ENCODE measurements around the gene ACBD4.

DNA sequence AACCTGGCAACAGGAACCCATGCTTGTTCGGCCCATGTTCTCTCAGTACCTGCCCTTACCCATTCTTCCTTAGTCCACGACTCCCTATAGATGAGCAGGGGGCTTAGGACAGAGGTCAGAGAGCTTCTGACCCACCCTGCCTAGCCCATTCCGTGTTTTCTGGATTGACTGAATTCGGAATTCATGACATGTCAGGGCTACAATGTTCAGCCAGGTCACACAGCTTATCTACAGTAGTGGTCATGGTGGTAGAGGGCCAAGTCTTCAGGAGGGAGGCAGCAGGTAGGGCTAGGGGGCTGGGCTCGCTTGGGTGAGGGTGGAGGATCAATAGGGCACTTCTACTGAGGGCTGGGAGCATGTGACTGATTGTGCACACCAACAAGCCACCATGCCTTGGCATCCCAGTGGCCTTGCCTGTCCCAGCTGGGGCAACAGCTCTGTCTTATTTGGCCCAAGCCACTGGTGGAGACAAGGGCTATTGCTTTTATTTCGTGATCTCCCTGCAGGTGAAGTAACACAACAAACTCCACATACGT, 29.3 kb downstream of the ACBD4 start:
- TF ChIP-seq POLR2A (IDR thresholded peaks at IDR 0.05): no peak
- TF ChIP-seq, protein P1, sequence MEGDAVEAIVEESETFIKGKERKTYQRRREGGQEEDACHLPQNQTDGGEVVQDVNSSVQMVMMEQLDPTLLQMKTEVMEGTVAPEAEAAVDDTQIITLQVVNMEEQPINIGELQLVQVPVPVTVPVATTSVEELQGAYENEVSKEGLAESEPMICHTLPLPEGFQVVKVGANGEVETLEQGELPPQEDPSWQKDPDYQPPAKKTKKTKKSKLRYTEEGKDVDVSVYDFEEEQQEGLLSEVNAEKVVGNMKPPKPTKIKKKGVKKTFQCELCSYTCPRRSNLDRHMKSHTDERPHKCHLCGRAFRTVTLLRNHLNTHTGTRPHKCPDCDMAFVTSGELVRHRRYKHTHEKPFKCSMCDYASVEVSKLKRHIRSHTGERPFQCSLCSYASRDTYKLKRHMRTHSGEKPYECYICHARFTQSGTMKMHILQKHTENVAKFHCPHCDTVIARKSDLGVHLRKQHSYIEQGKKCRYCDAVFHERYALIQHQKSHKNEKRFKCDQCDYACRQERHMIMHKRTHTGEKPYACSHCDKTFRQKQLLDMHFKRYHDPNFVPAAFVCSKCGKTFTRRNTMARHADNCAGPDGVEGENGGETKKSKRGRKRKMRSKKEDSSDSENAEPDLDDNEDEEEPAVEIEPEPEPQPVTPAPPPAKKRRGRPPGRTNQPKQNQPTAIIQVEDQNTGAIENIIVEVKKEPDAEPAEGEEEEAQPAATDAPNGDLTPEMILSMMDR (IDR thresholded peaks at IDR 0.05): no peak
- TF ChIP-seq POLR2AphosphoS5 (IDR thresholded peaks at IDR 0.05): no peak

Measured in upper lobe of left lung (tissue), 4 donors.